ENCODE data around the gene SDCBP2.

DNA sequence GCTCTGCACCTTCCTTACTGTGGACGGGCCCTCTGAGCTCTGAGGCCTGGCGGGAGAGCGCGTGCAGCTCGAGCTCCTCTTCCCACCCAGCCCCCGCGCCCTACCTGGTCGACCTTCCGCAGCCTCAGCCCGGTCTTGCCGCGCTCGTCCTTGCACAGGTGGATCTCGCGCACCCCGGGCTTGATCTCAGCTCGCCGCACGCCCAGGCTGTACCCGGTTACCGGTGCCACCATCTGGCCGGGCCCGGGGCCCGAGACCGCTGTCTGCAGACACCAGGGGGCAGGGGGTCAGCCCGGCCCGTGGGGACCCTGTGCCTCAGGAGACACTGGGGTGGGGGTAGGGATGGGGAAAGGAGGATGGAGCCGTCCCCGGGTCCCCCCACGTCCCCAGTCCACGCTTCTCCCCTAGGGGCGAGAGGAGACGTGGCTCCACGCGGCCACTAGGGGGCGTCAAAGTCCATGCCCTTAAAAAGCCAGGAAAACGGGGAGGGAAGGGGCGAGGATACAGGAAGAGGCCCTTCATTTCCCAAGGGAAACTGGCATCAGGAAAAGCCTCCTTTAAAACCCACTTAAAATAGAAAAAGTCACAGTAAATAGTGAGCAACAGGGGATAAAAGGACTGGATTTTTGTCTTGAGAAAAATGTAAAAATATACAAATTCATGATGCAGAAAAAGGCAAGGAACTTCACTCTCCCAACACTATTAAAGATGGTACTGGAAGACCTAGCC lies 15.5 kb downstream of the SDCBP2 start:
- TF ChIP-seq CTBP1 (IDR thresholded peaks at IDR 0.05; ENCODE audit: borderline replicate concordance), result no peak
- TF ChIP-seq, protein P1, sequence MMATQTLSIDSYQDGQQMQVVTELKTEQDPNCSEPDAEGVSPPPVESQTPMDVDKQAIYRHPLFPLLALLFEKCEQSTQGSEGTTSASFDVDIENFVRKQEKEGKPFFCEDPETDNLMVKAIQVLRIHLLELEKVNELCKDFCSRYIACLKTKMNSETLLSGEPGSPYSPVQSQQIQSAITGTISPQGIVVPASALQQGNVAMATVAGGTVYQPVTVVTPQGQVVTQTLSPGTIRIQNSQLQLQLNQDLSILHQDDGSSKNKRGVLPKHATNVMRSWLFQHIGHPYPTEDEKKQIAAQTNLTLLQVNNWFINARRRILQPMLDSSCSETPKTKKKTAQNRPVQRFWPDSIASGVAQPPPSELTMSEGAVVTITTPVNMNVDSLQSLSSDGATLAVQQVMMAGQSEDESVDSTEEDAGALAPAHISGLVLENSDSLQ (IDR thresholded peaks at IDR 0.05), result no peak
- no peak for TF ChIP-seq ELF4 (IDR thresholded peaks at IDR 0.05)
- no peak for TF ChIP-seq SP1 (IDR thresholded peaks at IDR 0.05)
- TF ChIP-seq BHLHE40 (IDR thresholded peaks at IDR 0.05; ENCODE audit: borderline replicate concordance), result no peak
- TF ChIP-seq HDGF (IDR thresholded peaks at IDR 0.05; ENCODE audit: borderline replicate concordance), result no peak
- TF ChIP-seq FOXA1 (IDR thresholded peaks at IDR 0.05), result no peak
- TF ChIP-seq FOXM1 (IDR thresholded peaks at IDR 0.05; ENCODE audit: borderline replicate concordance), result no peak
- no peak for TF ChIP-seq LEF1 (IDR thresholded peaks at IDR 0.05; ENCODE audit: borderline replicate concordance)

All from HEK293T (cell line).